NCI-H1930 (cell line): ENCODE data around the gene MIA2.
A peak's percentile ranks its signal among the peaks of the same experiment; 100 is the strongest.
"Not testable (repeated sequence)": the region's sequence is repeated elsewhere in the genome, so short reads cannot be mapped to it uniquely, and the experiment has no call there.

Experiments
- DNase-seq, 2 experiments: peaks; one replicate each; lab custom pipeline; 2025; lab: John Stamatoyannopoulos, UW

Gene MIA2

DNA sequence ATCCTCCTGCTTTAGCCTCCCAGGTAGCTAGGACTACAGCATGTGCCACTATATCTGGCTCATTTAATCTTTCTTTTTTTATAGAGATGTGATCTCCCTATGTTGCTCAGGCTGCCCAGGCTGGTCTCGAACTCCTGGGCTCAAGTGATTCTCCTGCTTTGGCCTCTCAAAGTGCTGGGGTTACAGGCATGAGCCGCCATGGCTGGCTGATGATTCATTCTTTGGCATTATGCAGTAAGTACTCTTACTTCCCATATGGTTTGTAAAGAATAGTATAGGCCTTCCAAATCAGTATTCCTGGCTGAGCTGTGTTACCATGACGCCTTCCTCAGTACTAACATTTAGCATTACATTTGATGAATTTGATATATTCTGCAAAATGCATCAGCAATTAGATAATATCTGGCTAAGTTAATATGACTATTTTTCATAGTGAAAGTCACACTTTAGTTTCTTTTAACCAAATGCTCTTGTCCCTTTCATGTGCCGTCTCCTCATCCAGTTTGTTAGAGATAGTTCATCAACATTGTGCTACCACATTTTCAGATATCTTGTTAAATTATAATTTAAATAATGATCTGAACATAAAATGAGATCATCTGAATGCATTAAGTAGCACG is 3.2 kb upstream of the MIA2 start:
- DNase-seq, result no peak

DNA sequence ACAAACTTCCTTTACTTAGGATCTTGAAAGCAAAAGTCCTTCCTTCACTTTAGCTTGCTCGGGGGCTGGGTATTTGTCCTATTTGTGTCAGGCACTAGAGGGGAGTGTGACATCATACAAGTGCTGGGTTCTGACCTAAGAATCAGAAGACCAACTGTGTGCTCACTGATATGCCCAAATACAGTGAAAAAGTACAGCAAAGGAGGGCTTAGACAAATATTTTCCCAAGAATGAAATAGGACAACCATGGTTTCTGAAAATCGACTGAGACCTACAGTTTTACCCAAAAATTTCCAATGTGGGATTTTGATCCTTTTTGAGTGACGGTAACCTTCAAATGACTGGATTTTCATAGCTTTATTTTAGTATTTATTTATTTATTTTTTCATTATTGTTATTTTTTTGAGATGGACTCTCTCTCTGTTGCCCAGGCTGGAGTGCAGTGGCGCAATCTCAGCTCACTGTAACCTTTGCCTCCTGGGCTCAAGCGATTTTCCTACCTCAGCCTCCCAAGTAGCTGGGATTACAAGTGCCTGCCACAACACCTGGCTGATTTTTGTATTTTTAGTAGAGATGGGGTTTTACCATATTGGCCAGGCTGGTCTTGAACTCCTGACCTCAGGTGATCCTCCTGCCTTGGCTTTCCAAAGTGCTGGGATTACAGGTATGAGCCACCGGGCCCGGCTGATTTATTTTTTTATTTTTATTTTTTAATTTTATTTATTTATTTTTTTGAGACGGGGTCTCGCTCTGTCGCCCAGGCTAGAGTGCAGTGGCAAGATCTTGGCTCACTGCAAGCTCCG is 1.8 kb upstream of the MIA2 start:
- DNase-seq, result not testable (repeated sequence)

DNA sequence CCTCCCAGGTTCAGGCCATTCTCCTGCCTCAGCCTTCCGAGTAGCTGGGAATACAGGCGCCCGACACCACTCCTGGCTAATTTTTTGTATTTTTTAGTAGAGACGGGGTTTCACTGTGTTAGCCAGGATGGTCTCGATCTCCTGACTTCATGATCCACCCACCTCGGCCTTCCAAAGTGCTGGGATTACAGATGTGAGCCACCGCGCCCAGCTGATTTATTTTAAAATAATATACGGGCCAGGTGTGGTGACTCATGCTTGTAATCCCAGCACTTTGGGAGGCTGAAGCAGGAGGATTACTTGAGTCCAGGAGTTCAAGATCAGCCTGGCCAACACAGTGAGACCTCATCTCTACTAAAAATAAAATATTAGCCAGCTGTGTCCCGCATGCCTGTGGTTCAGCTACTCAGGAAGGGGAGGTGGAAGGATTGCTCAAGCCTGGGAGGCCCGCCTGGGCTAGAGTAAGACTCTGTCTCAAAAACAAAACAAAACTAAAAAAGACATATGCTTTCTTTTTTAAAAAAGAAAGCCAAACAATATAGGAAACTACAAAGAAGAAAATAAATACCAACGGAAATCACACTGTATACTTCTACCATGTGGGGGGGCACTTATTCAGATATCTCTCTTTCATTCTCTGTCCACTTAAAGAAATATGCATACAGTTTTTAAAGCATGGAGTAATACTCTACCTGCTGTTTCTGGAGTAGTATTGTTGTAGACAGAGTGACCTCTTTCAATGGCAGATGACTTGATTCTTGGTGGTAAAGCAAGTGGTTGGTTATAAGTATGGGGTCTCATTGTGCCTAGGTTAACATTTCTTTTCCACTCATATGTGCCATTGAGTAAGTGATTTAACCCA is 930 bp upstream of the MIA2 start:
- no peak for DNase-seq

DNA sequence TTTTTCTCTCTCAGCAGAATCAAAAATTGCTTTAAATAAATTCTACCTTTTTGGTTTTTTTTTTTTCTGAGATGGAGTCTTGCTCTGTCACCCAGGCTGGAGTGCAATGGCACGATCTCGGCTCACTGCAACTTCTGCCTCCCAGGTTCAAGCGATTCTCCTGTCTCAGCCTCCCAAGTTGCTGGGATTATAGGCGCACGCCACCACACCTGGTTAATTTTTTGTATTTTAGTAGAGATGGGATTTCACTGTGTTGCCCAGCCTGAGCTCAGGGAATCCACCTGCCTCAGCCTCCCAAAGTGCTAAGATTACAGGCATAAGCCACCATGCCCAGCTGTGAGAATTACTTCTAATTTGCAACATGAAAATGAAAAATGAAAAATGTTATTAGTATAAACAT is 1.3 kb downstream of the MIA2 start:
- not testable (repeated sequence) for DNase-seq

DNA sequence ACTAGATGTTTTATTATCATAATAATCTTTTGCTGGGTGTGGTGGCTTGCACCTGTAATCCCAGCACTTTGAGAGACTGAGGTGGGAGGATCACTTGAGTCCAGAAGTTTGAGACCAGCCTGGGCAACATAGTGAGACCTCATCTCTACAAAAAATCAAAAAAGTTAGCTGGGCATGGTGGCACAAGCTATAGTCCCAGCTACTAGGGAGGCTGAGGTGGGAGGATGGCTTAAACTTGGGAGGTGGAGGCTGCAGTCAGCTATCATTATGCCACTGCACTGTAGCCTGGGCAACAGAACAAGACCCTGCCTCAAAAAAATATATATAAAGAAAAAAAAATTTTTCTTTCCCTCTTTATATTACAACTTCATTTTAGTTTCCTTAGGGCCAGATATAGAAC is 1.8 kb downstream of the MIA2 start:
- DNase-seq, result not testable (repeated sequence)

DNA sequence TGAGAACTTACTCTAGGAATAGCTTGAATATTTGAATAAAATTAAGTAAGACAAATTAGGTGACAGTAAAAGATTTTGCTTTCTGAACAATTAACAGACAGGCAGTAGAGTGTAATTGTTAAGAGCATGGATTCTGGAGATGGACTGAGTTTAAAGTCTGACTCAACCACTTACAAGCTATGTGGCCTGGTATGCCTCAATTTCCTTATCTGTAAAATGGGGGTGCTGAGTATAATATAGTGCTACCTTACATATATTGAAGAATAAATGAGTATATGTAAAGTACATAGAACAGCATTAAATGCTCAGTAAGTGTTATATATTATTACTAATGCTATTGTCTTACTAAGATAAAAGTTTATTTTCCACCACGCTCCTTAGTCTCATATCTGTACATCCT is 7.1 kb downstream of the MIA2 start:
- no peak for DNase-seq

DNA sequence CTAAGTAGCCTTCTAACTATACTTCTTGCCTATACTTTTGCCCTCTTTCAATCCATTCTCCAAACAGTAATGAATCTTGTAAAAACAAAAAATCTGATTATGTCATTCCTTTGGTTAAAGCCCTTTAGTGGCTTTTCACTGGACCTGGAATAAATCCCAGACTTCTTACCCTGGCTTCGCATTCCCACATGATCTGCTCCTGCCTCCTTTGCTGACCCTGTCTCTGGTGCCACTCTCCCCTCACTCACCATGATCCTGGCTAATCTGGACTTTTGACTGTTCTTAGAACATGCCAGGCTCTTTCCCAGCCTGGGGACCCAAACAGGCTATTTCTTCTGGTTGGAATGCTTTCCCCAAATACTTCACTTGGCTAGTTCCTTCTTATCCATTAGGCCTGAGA is 7.9 kb downstream of the MIA2 start:
- DNase-seq, result no peak

DNA sequence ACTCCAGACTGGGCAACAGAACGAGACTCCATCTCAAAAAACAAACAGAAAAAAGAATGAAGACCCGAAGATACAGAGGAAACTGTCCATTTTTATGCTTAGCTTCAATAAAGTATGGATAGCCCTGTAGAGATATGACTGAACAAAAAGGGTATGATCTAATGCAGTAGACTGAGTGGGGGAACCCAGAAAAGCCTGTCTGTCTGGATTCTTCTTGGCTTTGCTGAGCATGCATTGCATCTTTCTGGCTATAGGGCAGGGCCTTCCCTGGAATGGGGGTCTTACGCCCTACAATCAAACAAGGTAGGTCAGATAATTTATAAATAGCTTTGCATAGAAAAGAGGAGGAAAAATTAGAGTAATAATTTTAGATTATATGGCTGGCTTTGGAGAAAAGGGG is 10.1 kb downstream of the MIA2 start:
- no peak for DNase-seq

DNA sequence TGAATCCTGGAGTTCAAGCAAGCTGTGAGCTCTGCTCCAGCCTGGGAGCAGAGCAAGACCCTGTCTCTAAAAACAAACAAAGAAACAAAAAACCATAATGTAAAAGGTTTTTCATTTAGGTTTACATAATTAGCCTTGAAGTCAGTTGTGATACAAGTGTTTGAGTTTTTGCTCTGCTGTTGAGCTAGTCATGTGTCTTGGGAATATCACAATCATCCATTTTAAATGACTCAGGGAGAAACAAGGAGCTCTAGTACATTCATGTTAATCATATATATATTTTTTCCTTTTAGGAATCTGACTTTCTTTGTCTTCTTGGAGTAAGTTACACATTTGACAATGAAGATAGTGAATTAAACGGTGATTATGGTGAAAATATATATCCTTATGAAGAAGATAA is 12.9 kb downstream of the MIA2 start:
- no peak for DNase-seq

DNA sequence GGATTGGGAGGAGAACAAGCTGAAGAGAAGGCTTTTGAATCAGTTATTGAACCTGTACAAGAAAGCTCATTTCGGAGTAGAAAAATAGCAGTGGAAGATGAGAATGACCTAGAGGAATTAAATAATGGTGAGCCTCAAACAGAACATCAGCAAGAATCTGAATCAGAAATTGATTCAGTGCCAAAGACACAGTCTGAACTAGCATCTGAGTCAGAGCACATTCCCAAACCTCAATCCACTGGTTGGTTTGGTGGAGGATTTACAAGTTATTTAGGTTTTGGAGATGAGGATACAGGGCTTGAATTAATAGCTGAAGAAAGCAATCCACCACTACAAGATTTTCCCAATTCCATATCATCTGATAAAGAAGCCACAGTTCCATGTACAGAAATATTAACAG is 13.5 kb downstream of the MIA2 start:
- DNase-seq, result no peak

DNA sequence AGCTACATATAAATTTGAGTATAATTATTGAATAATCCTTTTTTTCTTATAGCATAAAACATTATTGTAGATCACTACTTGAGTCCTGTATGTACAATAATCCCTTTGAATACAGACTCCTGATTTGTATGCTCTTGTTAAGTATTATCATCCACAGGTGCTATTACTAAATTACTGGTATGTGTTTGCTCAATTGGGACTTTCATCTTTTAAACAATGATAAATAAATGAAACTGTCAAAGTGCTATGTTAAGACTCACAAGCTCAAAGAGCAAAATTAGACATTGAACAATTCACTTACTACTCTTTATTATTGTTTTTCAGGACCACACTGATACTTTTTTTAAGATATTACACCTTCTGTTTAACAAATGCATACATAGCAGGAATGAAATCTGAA is 17.8 kb downstream of the MIA2 start:
- no peak for DNase-seq

DNA sequence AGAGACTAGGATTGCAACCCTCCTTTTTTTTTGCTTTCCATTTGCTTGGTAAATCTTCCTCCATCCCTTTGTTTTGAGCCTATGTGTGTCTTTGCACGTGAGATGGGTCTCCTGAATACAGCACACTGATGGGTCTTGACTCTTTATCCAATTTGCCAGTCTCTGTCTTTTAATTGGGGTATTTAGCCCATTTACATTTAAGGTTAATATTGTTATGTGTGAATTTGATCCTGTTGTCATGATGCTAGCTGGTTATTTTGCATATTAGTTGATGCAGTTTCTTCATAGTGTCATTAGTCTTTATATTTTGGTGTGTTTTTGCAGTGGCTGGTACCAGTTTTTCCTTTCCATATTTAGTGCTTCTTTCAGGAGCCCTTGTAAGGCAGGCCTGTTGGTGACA is 23.7 kb downstream of the MIA2 start:
- DNase-seq, result not testable (repeated sequence)

DNA sequence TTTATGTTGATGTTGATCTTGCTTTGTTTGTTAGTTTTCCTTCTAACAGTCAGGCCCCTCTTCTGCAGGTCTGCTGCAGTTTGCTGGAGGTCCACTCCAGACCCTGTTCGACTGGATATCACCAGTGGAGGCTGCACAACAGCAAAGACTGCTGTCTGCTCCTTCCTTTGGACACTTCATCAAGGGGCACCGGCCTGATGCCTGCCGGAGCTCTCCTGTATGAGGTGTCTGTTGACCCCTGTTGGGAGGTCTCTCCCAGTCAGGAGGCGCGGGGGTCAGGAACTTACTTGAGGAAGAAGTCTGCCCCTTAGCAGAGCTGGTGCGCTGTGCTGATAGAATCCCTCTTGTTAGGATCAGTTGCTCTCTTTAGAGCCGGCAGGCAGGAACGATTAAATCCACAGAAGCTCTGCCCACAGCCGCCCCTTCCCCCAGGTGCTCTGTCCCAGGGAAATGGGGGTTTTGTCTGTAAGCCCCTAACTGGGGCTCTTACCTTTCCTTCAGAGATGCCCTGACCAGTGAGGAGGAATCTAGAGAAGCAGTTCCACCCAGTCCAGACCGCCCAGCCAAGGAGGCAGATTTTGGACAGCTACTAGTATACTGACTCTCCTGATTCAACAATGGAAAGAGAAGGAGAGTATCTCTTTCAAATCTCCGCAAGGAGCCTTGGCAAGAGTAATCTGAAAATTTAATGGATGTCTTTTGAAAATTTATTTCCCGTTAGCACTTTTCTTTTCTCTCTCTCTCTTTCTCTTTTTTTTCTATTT is 25.2 kb downstream of the MIA2 start:
- DNase-seq, result no peak

DNA sequence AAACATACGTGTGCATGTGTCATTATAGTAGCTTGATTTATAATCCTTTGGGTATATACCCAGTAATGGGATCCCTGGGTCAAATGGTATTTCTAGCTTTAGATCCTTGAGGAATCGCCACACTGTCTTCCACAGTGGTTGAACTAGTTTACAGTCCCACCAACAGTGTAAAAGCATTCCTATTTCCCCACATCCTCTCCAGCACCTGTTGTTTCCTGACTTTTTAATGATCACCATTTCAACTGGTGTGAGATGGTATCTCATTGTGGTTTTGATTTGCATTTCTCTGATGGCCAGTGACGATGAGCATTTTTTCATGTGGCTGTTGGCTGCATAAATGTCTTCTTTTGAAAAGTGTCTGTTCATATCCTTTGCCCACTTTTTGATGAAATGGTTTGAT is 26.4 kb downstream of the MIA2 start:
- not testable (repeated sequence) for DNase-seq

DNA sequence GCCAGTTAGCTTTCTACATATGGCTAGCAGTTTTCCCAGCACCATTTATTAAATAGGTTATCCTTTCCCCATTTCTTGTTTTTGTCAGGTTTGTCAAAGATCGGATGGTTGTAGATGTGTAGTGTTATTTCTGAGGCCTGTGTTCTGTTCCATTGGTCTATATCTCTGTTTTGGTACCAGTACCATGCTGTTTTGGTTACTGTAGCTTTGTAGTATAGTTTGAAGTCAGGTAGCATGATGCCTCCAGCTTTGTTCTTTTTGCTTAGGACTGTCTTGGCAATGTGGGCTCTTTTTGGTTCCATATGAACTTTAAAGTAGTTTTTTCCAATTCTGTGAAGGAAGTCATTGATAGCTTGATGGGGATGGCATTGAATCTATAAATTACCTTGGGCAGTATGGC is 28.5 kb downstream of the MIA2 start:
- DNase-seq, result not testable (repeated sequence)

DNA sequence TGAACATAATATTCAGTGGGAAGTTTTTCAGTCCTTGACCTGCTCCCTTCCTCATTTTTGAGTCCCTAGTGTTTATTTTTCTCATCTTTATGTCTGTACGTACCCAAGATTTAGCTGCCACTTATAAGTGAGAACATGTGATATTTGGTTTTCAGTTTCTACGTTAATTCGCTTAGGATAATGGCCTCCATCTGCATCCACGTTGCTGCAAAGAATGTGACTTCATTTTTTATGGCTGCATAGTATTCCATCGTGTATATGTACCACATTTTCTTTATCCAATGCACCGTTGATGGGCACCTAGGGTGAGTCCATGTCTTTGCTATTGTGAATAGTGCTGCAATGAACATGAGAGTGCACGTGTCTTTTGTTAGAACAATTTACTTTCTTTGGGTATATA is 30.3 kb downstream of the MIA2 start:
- no peak for DNase-seq

DNA sequence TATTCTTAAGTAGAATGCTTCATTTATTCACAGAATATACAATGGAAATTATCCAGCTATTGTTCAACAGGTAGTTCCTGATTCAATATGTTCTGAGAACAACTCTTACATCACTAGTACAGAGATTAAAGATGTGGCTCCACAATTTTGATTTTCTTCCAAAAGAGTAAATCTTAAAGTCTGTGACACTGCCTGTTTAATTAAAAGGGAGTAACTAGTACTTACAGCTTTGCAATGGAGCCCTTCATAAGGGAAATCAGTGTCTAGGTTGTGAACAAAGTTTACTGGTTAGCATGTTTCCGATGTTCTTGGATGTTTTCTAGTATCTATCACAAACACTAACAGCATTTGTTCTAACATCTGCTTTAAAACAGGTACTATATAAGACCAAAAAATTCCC is 30.8 kb downstream of the MIA2 start:
- DNase-seq, result no peak

DNA sequence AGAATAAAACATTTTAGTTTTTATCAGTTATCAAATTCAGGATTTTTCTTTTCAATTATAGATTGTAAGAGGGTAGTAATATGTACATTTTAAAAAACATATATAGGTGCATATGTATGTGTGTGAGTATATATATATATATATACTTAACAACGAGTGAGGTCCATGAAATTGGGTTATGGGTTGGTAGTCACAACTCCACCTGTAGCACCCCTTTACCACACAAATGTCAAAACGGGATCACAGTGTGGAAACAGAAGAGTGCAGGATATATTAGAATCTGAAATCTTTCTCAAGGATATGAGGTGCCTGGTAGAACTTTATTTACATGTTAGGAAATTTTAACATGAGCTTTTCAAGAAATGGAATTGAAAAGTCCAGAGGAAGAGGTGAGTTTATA is 31.3 kb downstream of the MIA2 start:
- DNase-seq, result no peak

DNA sequence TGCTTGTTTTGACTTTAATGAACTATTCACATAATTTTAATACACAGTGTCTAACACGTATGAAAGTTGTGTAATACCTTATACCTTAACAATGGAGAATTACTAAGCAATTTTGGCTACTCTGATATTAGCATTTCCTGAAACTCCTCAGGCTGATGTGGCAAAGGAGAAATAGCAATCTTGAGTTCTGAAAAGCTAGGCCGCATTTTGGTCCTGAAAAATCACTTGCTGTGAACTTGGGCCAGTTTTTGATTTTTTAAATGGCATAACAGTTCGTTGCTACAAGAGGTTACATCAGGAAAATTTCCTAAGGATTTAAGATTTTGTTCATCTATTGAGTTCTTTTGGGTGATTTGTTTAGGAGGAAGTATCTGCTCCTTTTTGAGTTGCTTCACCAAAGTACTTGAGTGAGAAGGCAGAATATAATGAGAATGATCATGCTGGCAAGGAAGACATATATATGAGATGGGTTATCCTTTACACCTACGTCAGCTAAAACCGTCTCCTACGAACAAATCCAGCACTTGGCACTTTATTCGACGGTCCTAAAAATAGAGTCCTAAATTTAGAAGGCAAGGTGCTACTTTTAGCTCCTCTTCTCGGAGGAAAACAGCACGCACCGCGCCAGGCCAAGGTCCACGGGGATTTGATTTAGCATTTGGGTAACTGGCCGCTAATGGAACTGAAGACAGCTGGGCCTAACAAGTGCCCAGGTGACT is 32.2 kb downstream of the MIA2 start:
- DNase-seq, result no peak

DNA sequence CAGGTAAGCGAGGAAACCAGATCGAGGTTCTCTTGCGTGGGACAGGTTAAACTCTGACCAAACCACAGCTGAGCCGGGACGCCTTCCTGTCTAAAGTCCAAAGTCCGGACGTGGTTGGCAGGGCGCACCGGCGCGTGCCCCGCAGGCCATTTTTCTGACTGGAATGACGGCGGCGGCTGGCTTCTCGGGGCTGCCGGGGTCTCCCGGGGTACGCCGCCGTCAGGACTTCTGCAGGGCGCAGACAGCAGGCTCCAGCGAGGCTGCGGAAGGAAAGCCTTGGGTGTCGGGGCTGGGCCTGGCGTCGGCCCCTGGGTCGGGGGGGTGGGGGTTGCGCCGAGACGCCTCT is 32.8 kb downstream of the MIA2 start:
- no peak for DNase-seq

DNA sequence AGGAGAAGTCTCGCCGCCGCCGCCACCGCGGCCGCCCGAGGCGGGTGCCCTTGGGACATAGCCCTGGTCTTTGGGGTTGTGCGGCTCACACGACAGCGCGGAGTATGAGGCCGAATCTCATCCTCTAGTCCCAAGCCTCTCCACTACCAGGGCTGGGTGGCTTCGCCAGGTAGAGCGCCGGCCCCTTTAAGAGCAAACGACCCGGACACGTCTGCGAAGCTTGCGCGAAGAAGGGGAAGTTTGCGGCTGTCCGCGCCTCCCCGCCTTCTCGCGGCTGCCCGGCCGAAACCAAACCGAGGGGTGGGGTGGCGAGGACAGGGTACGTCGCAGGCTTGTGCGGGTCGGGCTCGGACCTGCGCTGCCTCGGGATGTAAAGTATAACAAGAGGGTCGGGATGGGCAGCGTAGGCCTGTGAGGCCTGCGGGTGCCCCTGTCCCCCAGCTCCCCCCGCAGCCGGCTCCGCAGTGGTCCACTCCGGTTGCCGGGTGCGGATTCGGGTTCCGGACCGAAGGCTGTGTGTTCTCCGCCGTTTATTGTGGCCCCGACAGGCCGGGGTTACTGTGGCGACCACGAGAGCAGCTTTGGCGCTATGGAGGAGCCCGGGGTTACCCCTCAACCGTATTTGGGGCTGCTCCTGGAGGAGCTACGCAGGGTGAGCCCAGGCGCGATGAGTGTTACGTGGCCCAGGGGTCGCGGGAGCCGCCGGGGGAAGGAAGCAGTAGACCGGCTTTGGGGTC is 33.3 kb downstream of the MIA2 start:
- DNase-seq, result peak; percentile 64 to 74
